ENCODE data around the gene ACP7. TPM values are rescaled to one million over a fixed set of nuclear protein-coding genes. Genes with fewer than 3 reads are reported as not detected.

ACP7 gene
- total and polyA plus RNA-seq, 2 of the 8 experiments (the other 6 are each of a cell fraction or from before 2014, with no cell fraction given) = 0.27 to 0.50 TPM

GRCh38 chr19:39054091-39054470, 30.1 kb upstream of the ACP7 start:
- H3K23me2 ChIP-seq (ENCODE audit: low read depth, low read length) = no peaks in the 10 kb centered on the region
- no peaks in the 10 kb centered on the region for H3K27me3 ChIP-seq (replicated peaks in 1 of 4; ENCODE audit: control insufficient read depth in 3 of 4, extremely low read depth in 1 of 4, insufficient read depth in 3 of 4, low read length in 3 of 4)
- no peak overlapping the region for H4K91ac ChIP-seq (replicated peaks; ENCODE audit: insufficient read length, low read length)
- no peak overlapping the region for H2AK5ac ChIP-seq (ENCODE audit: low read depth, low read length)
- DNase-seq (ENCODE audit: low read depth in 1 of 2, low spot score in 2 of 2) = no peak
- no peak overlapping the region for H3K4me3 ChIP-seq (ENCODE audit: extremely low read depth in 1 of 4, insufficient read depth in 2 of 4, low read depth in 3 of 4, low read length in 4 of 4)
- H3K4me1 ChIP-seq (replicated peaks in 1 of 4; ENCODE audit: control insufficient read depth in 3 of 4, insufficient read depth in 4 of 4, low read length in 3 of 4) = no peaks in the 10 kb centered on the region
- H3K4ac ChIP-seq (replicated peaks; ENCODE audit: insufficient read length, low read depth, low read length) = no peak overlapping the region
- no peak overlapping the region for H2BK120ac ChIP-seq (replicated peaks; ENCODE audit: low read depth, low read length)
- H3K4me2 ChIP-seq (ENCODE audit: insufficient read depth in 1 of 2, low read depth in 2 of 2, low read length in 2 of 2) = no peak overlapping the region
- H3K9ac ChIP-seq (replicated peaks in 1 of 4; ENCODE audit: extremely low read depth in 1 of 4, low read depth in 3 of 4, low read length in 3 of 4) = no peak overlapping the region
- no peak overlapping the region for H3K14ac ChIP-seq (ENCODE audit: insufficient read length)
- TF ChIP-seq KDM1A (IDR thresholded peaks at IDR 0.05; ENCODE audit: borderline replicate concordance, low read length) (no peak), POU5F1 (IDR thresholded peaks at IDR 0.05; ENCODE audit: low read depth, low read length) (no peak), POLR2AphosphoS5 (IDR thresholded peaks at IDR 0.05; ENCODE audit: low read depth, low read length) (no peak), USF2 (IDR thresholded peaks at IDR 0.05; ENCODE audit: low read length) (no peak), TAF1 (IDR thresholded peaks at IDR 0.05; ENCODE audit: low read depth, low read length) (no peak), SP4 (IDR thresholded peaks at IDR 0.05; ENCODE audit: low read length) (no peak), MAFK (IDR thresholded peaks at IDR 0.05; ENCODE audit: low read depth, low read length) (no peak), YY1 (IDR thresholded peaks at IDR 0.05; ENCODE audit: low read depth, low read length) (no peak), TBP (IDR thresholded peaks at IDR 0.05; ENCODE audit: low read depth, low read length) (no peak), ATF3 (IDR thresholded peaks at IDR 0.05; ENCODE audit: insufficient read depth, low read depth, low read length) (no peak), FOSL1 (IDR thresholded peaks at IDR 0.05; ENCODE audit: insufficient read depth, low read depth, low read length) (no peak)
- H3K27ac ChIP-seq (ENCODE audit: low read depth, low read length) = no peak overlapping the region
- H2AFZ ChIP-seq (ENCODE audit: low read length) = no peak overlapping the region
- no peak overlapping the region for H2BK12ac ChIP-seq (ENCODE audit: low read depth, low read length)
- no peaks in the 10 kb centered on the region for H4K20me1 ChIP-seq (replicated peaks in 1 of 2; ENCODE audit: control insufficient read depth in 1 of 2, insufficient read depth in 2 of 2, low read length in 2 of 2)
- H3K56ac ChIP-seq (replicated peaks; ENCODE audit: insufficient read length, low read depth, low read length) = no peak overlapping the region
- WGBS, 2 experiments (ENCODE audit: extremely low coverage in 1 of 2, insufficient coverage in 1 of 2, insufficient read length in 1 of 2, insufficient replicate concordance in 2 of 2, low coverage in 1 of 2, low lambda C conversion rate in 2 of 2, missing lambda C conversion rate in 1 of 2) = 73% methylated on average over 2 of the region's 2 CpGs; no CpG with 5 or more reads in 1 of the 2 experiments
- H3K23ac ChIP-seq (ENCODE audit: insufficient read length) = no peak overlapping the region
- no peak overlapping the region for H2BK15ac ChIP-seq (ENCODE audit: low read length)
- no peak overlapping the region for H4K5ac ChIP-seq (ENCODE audit: insufficient read length, low read depth, low read length)
- CTCF ChIA-PET (ENCODE audit: partially characterized antibody) = interaction anchor here (0.5 to 1.9 kb wide), 5 partner anchors 10 to 1523 kb away, joined by 3 to 5 read pairs (median 3); no protein-coding TSS in a partner anchor
- no peak overlapping the region for H2BK5ac ChIP-seq (ENCODE audit: low read depth, low read length)
- POLR2A ChIA-PET (ENCODE audit: partially characterized antibody) = no interaction called here
- no peak overlapping the region for H2BK20ac ChIP-seq (ENCODE audit: low read length)
- FAIRE-seq = no peak
- no peak overlapping the region for H3K18ac ChIP-seq (ENCODE audit: extremely low read depth, low read length)
- H4K8ac ChIP-seq (ENCODE audit: extremely low read depth, insufficient read depth, low read length) = no peak overlapping the region
- H3K79me1 ChIP-seq (ENCODE audit: low read depth, low read length) = no peaks in the 10 kb centered on the region
- no peaks in the 10 kb centered on the region for H3K9me3 ChIP-seq (ENCODE audit: insufficient read depth in 2 of 2, low read depth in 1 of 2, low read length in 1 of 2)
- no peaks in the 10 kb centered on the region for H3K79me2 ChIP-seq (ENCODE audit: control insufficient read depth in 1 of 2, insufficient read depth in 2 of 2, low read length in 2 of 2)
- no peaks in the 10 kb centered on the region for H3K36me3 ChIP-seq (ENCODE audit: control insufficient read depth in 2 of 4, insufficient read depth in 4 of 4, low read length in 3 of 4)
